Measurements from ENCODE around the gene TEDC2.

DNA sequence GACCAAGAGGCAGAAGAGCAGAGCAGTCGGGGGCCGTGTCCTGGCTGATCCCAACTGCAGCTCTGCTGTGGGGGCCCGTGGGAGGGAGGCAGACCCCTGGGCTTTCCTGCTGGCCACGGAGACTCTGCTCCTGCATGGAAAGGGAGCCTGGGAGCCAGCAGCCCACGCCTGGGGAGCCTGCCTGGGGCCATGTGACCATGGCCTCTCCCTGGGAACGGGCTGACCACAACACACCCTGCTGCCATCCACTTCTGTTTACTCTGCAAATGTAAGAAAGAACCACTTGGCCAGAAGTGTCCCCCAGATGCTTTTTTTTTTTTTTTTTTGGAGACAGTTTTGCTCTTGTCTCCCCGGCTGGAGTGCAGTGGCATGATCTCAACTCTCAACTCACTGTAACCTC lies 2.0 kb upstream of the TEDC2 start:
- TF ChIP-seq CTCF (IDR thresholded peaks at IDR 0.05) (no peak), POLR2A (IDR thresholded peaks at IDR 0.05) (no peak)

Data from uterus (tissue), 2 donors.